H1 (cell line): ENCODE data around the gene CHTF18. TPM values are rescaled to one million over a fixed set of nuclear protein-coding genes. Genes with fewer than 3 reads are reported as not detected.

Experiments used
- BCL11A ChIP-seq, 2 experiments: IDR thresholded peaks; one replicate each; pipeline ENCODE4 v1.6.1; 2011; ENCODE audit warnings: low read depth in 2 of 2, low read length in 2 of 2, mild to moderate bottlenecking in 2 of 2
- CBX5 ChIP-seq: fragments of 300-800, 300-1000 bp; sonication (generic); IDR thresholded peaks from 2 replicates; pipeline ENCODE4 v1.7.1; 2016; ENCODE audit warnings: antibody characterized with exemption, low read length, low read depth
- EGR1 ChIP-seq: IDR thresholded peaks from 2 replicates; pipeline ENCODE4 v1.6.1; 2011; ENCODE audit warnings: low read depth, low read length, borderline replicate concordance
- RNF2 ChIP-seq: fragments of 200-900, 300-1000 bp; sonication (generic); IDR thresholded peaks from 2 replicates; pipeline ENCODE4 v1.7.1; 2016; ENCODE audit warnings: borderline replicate concordance, low read depth, mild to moderate bottlenecking, antibody characterized with exemption, low read length; ENCODE audit not compliant: poor library complexity, severe bottlenecking; ENCODE audit errors: missing control alignments
- polyA plus RNA-seq, 7 experiments: library from polyadenylated mRNA; depleted of rRNA in 3 of 7; stranded (reverse) in 5 of 7; unstranded in 2 of 7; fragments of >200 nt in 5 of 7; fragments of 200-250 nt in 2 of 7; gene quantifications; 1 replicate in 5 of 7; 2 replicates in 1 of 7; 4 replicates in 1 of 7; pipeline versions ENCODE4 v1.2.1 to v1.2.3, GENCODE V29; 2011 to 2013; ENCODE audit warnings: missing spikeins in 2 of 7, mixed read lengths in 2 of 7
- total RNA-seq: library from RNA; stranded (reverse); fragmentation: NEBNext Ultra II Directional; extraction: Animal tissue kit (Norgen Biotek cat#: 25700); gene quantifications from 2 replicates; pipeline ENCODE4 v1.2.1, GENCODE V29; 2021
- TF ChIP-seq, protein P1 (sequence below): fragments of 300-600 bp; sonication (generic); IDR thresholded peaks from 2 replicates; pipeline ENCODE4 v1.7.1; 2012; ENCODE audit warnings: low read length, moderate library complexity, mild to moderate bottlenecking, inconsistent platforms; ENCODE audit not compliant: insufficient replicate concordance

Gene CHTF18
- total and polyA plus RNA-seq, 2 of the 8 experiments (the other 6 are each of a cell fraction or from before 2014, with no cell fraction given) = 75.3 to 104 TPM

DNA sequence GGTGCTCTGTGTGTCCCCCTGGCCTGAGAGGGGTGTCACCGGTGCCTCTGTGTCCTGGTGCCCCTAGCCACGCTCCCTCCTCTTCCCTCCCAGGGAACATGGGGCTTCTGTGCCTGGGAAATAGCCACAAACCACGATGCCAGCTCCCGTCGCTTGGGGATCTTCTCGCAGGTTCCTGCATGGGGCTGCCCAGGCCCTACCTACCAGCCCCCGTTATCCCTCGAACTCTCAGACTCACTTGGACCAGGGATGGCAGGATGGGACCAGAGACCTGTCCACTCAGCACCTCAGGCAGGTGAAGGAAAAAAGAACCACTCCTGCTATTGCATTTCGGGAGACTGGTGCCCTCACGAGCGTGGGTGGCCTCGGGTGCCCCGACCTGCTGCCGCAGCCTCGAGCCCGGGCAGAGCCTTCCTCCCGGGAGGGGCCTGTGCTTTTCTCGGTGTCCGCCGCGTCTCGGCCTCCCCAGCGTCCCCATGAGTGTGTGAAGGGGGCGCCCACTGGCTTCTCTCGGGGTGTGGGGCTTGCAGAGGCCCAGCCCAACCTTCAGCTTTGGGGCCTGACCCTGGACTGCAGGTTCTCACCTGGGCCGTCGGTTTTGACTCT lies 53.1 kb downstream of the CHTF18 start (continued):
- TF ChIP-seq, protein P1, sequence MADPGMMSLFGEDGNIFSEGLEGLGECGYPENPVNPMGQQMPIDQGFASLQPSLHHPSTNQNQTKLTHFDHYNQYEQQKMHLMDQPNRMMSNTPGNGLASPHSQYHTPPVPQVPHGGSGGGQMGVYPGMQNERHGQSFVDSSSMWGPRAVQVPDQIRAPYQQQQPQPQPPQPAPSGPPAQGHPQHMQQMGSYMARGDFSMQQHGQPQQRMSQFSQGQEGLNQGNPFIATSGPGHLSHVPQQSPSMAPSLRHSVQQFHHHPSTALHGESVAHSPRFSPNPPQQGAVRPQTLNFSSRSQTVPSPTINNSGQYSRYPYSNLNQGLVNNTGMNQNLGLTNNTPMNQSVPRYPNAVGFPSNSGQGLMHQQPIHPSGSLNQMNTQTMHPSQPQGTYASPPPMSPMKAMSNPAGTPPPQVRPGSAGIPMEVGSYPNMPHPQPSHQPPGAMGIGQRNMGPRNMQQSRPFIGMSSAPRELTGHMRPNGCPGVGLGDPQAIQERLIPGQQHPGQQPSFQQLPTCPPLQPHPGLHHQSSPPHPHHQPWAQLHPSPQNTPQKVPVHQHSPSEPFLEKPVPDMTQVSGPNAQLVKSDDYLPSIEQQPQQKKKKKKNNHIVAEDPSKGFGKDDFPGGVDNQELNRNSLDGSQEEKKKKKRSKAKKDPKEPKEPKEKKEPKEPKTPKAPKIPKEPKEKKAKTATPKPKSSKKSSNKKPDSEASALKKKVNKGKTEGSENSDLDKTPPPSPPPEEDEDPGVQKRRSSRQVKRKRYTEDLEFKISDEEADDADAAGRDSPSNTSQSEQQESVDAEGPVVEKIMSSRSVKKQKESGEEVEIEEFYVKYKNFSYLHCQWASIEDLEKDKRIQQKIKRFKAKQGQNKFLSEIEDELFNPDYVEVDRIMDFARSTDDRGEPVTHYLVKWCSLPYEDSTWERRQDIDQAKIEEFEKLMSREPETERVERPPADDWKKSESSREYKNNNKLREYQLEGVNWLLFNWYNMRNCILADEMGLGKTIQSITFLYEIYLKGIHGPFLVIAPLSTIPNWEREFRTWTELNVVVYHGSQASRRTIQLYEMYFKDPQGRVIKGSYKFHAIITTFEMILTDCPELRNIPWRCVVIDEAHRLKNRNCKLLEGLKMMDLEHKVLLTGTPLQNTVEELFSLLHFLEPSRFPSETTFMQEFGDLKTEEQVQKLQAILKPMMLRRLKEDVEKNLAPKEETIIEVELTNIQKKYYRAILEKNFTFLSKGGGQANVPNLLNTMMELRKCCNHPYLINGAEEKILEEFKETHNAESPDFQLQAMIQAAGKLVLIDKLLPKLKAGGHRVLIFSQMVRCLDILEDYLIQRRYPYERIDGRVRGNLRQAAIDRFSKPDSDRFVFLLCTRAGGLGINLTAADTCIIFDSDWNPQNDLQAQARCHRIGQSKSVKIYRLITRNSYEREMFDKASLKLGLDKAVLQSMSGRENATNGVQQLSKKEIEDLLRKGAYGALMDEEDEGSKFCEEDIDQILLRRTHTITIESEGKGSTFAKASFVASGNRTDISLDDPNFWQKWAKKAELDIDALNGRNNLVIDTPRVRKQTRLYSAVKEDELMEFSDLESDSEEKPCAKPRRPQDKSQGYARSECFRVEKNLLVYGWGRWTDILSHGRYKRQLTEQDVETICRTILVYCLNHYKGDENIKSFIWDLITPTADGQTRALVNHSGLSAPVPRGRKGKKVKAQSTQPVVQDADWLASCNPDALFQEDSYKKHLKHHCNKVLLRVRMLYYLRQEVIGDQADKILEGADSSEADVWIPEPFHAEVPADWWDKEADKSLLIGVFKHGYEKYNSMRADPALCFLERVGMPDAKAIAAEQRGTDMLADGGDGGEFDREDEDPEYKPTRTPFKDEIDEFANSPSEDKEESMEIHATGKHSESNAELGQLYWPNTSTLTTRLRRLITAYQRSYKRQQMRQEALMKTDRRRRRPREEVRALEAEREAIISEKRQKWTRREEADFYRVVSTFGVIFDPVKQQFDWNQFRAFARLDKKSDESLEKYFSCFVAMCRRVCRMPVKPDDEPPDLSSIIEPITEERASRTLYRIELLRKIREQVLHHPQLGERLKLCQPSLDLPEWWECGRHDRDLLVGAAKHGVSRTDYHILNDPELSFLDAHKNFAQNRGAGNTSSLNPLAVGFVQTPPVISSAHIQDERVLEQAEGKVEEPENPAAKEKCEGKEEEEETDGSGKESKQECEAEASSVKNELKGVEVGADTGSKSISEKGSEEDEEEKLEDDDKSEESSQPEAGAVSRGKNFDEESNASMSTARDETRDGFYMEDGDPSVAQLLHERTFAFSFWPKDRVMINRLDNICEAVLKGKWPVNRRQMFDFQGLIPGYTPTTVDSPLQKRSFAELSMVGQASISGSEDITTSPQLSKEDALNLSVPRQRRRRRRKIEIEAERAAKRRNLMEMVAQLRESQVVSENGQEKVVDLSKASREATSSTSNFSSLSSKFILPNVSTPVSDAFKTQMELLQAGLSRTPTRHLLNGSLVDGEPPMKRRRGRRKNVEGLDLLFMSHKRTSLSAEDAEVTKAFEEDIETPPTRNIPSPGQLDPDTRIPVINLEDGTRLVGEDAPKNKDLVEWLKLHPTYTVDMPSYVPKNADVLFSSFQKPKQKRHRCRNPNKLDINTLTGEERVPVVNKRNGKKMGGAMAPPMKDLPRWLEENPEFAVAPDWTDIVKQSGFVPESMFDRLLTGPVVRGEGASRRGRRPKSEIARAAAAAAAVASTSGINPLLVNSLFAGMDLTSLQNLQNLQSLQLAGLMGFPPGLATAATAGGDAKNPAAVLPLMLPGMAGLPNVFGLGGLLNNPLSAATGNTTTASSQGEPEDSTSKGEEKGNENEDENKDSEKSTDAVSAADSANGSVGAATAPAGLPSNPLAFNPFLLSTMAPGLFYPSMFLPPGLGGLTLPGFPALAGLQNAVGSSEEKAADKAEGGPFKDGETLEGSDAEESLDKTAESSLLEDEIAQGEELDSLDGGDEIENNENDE = no peak
- TF ChIP-seq BCL11A (IDR thresholded peaks at IDR 0.05; ENCODE audit: low read depth in 2 of 2, low read length in 2 of 2) = no peak
- no peak for TF ChIP-seq RNF2
- TF ChIP-seq EGR1 = no peak
- TF ChIP-seq CBX5 = no peak
